Omental fat pad (tissue), 4 donors: ENCODE measurements around the gene DCAF15. TPM values are rescaled to one million over a fixed set of nuclear protein-coding genes. Genes with fewer than 3 reads are reported as not detected.
A peak's percentile ranks its signal among the peaks of the same experiment; 100 is the strongest.

Source experiments
- ATAC-seq: fragments of 150-250 bp; one replicate; pipeline ENCODE4 v1.9.1; 2016; ENCODE audit warnings: mild to moderate bottlenecking, moderate library complexity; ENCODE audit not compliant: low FRiP score
- DNase-seq: peaks from one replicate; pipeline ENCODE4 v3.0.0-alpha.2; 2019; ENCODE audit warnings: low spot score
- CTCF ChIP-seq, 3 donors: fragments of 450-650 bp; IDR thresholded peaks; one replicate each; pipeline ENCODE4 v1.5.1; 2016 to 2017; ENCODE audit warnings: antibody characterized with exemption in 3 of 3, mild to moderate bottlenecking in 3 of 3, moderate library complexity in 2 of 3
- total RNA-seq, 4 donors: library from RNA; depleted of rRNA; stranded (reverse); fragments of >200 nt; gene quantifications; one replicate each; pipeline ENCODE4 v1.1.0, GENCODE V29; 2016

DCAF15 gene
- total RNA-seq, 4 donors from 2014 or later = 8.9 to 22.9 (median 11.9) TPM

- ATAC-seq (no peak), DNase-seq (no peak)
- TF ChIP-seq CTCF (IDR thresholded peaks at IDR 0.05) = no peak
Observed at GRCh38 chr19:13959141-13959961, 7.0 kb downstream of the DCAF15 start.

GRCh38 chr19:13959962-13960862 is 7.9 kb downstream of the DCAF15 start:
- DNase-seq (no peak), ATAC-seq (no peak)
- no peak for TF ChIP-seq CTCF (IDR thresholded peaks at IDR 0.05)

- no peak for ATAC-seq
- TF ChIP-seq CTCF (IDR thresholded peaks at IDR 0.05) = no peak
Observed at GRCh38 chr19:13960863-13961784, 8.8 kb downstream of the DCAF15 start.

GRCh38 chr19:13961826-13962698 is 9.8 kb downstream of the DCAF15 start:
- ATAC-seq = no peak
- DNase-seq = no peak
- no peak for TF ChIP-seq CTCF (IDR thresholded peaks at IDR 0.05)

More at GRCh38 chr19:13960863-13961784, 8.8 kb downstream of the DCAF15 start:
- DNase-seq = no peak

GRCh38 chr19:13962699-13963602 is 10.6 kb downstream of the DCAF15 start:
- ATAC-seq (peak; percentile 15), DNase-seq (no peak)
- TF ChIP-seq CTCF (IDR thresholded peaks at IDR 0.05) = no peak
